ENCODE data around the gene MAP3K3. TPM values are rescaled to one million over a fixed set of nuclear protein-coding genes. Genes with fewer than 3 reads are reported as not detected.

Gene MAP3K3
- total RNA-seq, 1 donor from 2014 or later, result 12.8 TPM

DNA sequence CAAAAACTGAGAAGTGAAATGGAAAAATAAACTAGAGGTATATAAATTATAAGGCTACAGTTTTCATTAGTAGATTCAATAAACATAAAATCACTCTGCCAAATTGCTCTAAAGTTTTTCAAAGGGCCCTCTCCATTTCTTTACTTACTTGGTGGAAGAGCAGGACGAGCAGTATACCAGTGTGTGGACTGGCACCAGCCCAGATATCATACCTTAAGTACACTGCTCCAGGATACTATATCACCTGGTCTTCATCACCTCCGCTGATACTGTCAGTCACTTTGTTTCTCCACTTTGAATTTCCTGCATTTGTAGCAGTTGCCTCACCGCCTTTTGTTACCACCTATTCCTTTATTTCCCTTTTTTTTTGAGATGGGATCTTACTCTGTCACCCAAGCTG, 37.6 kb downstream of the MAP3K3 start:
- H3K4me3 ChIP-seq (ENCODE audit: low read depth, low read length), result no peak overlapping the region
- TF ChIP-seq CTCF (conservative IDR thresholded peaks at IDR 0.05; ENCODE audit: low read depth, low read length), result no peak
- DNase-seq (ENCODE audit: low read depth), result no peak

- H3K4me3 ChIP-seq (ENCODE audit: low read depth, low read length), result no peak overlapping the region
- no peak for TF ChIP-seq CTCF (conservative IDR thresholded peaks at IDR 0.05; ENCODE audit: low read depth, low read length)
- no peak for DNase-seq (ENCODE audit: low read depth)
Observed at GRCh38 chr17:63665527-63666214, 43.5 kb downstream of the MAP3K3 start.

GRCh38 chr17:63672856-63673255, 50.6 kb downstream of the MAP3K3 start:
- no peak for TF ChIP-seq CTCF (conservative IDR thresholded peaks at IDR 0.05; ENCODE audit: low read depth, low read length)
- no peak for DNase-seq (ENCODE audit: low read depth)
- H3K4me3 ChIP-seq (ENCODE audit: low read depth, low read length), result no peak overlapping the region

GRCh38 chr17:63675231-63675606, 53.0 kb downstream of the MAP3K3 start:
- TF ChIP-seq CTCF (conservative IDR thresholded peaks at IDR 0.05; ENCODE audit: low read depth, low read length), result no peak
- DNase-seq (ENCODE audit: low read depth), result no peak
- no peak overlapping the region for H3K4me3 ChIP-seq (ENCODE audit: low read depth, low read length)

DNA sequence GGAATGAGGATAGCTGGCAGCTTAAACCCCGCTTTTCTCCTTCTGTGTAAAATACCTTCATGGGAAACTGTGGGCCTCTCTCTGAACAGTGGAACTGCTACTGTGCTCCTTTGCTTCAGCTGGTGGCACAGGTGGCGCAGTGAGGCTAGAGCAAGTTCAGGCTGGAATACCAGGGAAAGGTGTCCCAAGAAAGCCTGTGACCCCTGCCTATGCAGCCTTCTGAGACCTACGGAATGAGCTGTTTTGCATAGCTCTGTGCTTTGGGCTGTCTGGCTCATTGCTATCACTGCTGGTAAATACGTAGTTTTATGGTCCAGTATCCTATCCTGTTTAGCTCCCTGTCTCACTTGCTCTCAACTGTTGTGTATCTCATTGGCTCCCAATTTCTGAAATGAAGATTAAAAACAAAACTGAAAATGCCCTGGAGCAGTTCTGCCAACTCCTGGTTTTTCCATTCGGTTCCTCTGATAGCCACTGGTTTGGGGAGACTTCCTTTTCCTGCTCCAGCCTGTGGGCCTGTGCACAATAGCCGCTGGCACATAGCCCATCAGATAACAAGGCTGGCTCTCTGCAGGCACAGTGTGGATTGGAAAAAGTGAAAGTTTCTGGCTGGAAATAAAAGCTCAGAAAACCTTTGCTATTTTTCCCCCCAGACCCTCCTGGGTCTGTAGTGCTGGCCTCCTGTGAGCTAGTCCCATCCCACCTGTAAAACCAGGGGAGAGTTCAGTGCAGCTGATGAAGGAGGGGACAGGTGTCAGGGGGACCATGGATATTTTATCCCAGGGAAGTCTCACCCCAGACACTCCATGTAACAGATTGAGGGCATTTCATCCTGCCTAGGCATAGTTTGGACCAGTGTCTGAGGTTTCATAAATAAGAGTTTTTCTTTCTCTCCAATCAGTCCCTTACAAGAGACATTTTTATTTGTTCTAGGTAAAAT, 53.7 kb downstream of the MAP3K3 start:
- no peak for TF ChIP-seq CTCF (conservative IDR thresholded peaks at IDR 0.05; ENCODE audit: low read depth, low read length)
- no peak overlapping the region for H3K4me3 ChIP-seq (ENCODE audit: low read depth, low read length)

DNA sequence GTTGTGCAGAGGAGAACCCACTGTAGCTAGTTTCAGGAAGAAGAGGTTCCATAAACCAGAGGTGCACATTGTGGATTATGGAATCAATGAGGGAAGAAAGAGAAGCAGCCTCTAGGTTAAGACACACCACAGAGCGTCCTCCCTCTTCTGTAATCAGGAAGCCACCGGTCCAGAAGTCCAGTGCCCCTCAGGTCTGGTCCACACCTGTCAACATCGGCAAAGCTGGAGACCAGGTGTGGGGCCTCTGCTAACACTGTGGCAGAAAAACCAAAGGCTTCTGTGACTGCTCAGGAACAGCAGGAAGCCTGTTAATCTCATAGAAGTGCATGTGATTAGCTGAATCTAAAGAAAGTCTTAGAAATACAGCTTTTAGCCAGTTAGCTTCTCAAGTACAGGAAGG, 54.4 kb downstream of the MAP3K3 start:
- TF ChIP-seq CTCF (conservative IDR thresholded peaks at IDR 0.05; ENCODE audit: low read depth, low read length), result no peak
- no peak overlapping the region for H3K4me3 ChIP-seq (ENCODE audit: low read depth, low read length)
- no peak for DNase-seq (ENCODE audit: low read depth)

More for the DNA sequence above, 53.7 kb downstream of the MAP3K3 start:
- DNase-seq (ENCODE audit: low read depth), result no peak
